HG02981 (cell line): ENCODE data around the gene JPH2.

ENCODE experiments used
- ATAC-seq: cut with Tn5 transposase; IDR thresholded peaks from one replicate; pipeline ENCODE4 v1.9.1; 2021; ENCODE audit warnings: mild to moderate bottlenecking, moderate library complexity; ENCODE audit not compliant: unreplicated experiment

JPH2 gene

GRCh38 chr20:44065401-44066340 lies 121.3 kb downstream of the JPH2 start:
- ATAC-seq: no peak

- no peak for ATAC-seq
Measured at GRCh38 chr20:44064501-44065400, 122.2 kb downstream of the JPH2 start.
